K562 treated with DMSO at 1 percent for 24 hours (cell line): ENCODE data around the gene NEUROG2. TPM values are rescaled to one million over a fixed set of nuclear protein-coding genes. Genes with fewer than 3 reads are reported as not detected.

Experiments
- total RNA-seq: library from RNA; unstranded; fragments of 300-600 nt; gene quantifications from 2 replicates; pipeline ENCODE4 v1.2.3, GENCODE V29; 2022; ENCODE audit warnings: low read depth; ENCODE audit not compliant: insufficient read depth

NEUROG2 gene
- not detected in 2 replicates for total RNA-seq

GRCh38 chr4:112516066-112516470 lies at the start of gene NEUROG2:
TSS of gene NEUROG2 (minus strand) at chr4:112516180. CDS start at chr4:112515475, 705 bp downstream.

Other genes starting within 250 kb of the NEUROG2 start
- gene TIFA, start 230.3 kb downstream of the NEUROG2 start, total RNA-seq: 5.6 and 6.2 TPM in 2 replicates
- gene ALPK1, start 218.8 kb downstream of the NEUROG2 start, total RNA-seq: 12.9 and 13.4 TPM in 2 replicates
- gene ZGRF1, start 120.7 kb upstream of the NEUROG2 start, total RNA-seq: 5.5 and 7.1 TPM in 2 replicates
- gene LARP7, start 121.0 kb upstream of the NEUROG2 start, total RNA-seq: 29.4 and 37.8 TPM in 2 replicates